ENCODE measurements around the gene CACTIN.
"Not testable (repeated sequence)": the region's sequence is repeated elsewhere in the genome, so short reads cannot be mapped to it uniquely, and the experiment has no call there.

CACTIN gene

GRCh38 chr19:3585301-3586126 is 41.1 kb downstream of the CACTIN start, which contains the start of gene GIPC3:
TSS of gene GIPC3 (plus strand) at chr19:3585478. CDS start at chr19:3585598, 120 bp downstream.
- no peak for DNase-seq

- DNase-seq, result not testable (repeated sequence)
Measured at GRCh38 chr19:3584036-3584802, 42.4 kb downstream of the CACTIN start.

GRCh38 chr19:3581792-3582191 is 44.8 kb downstream of the CACTIN start:
- DNase-seq, result not testable (repeated sequence)

GRCh38 chr19:3580156-3580934 is 46.2 kb downstream of the CACTIN start:
- no peak for DNase-seq

GRCh38 chr19:3578390-3578789 is 48.2 kb downstream of the CACTIN start:
- no peak for DNase-seq

- no peak for DNase-seq
Measured at GRCh38 chr19:3577723-3578344, 48.8 kb downstream of the CACTIN start.

- no peak for DNase-seq
Measured at GRCh38 chr19:3576696-3577443, 49.7 kb downstream of the CACTIN start.

- DNase-seq, result no peak
Measured at GRCh38 chr19:3575949-3576673, 50.5 kb downstream of the CACTIN start.

- DNase-seq, result no peak
Measured at GRCh38 chr19:3575260-3575741, 51.3 kb downstream of the CACTIN start.

GRCh38 chr19:3573858-3574637 is 52.5 kb downstream of the CACTIN start:
- DNase-seq, result peak; percentile 91

GRCh38 chr19:3573162-3573857 is 53.3 kb downstream of the CACTIN start:
- peak; percentile 3 for DNase-seq

GRCh38 chr19:3572855-3573161 is 53.8 kb downstream of the CACTIN start, which contains the start of gene HMG20B:
TSS of gene HMG20B (plus strand) at chr19:3572944. CDS start at chr19:3573310, 366 bp downstream.
- DNase-seq, result no peak

GRCh38 chr19:3572132-3572854 is 54.3 kb downstream of the CACTIN start:
- peak; percentile 99 for DNase-seq

GRCh38 chr19:3570606-3571011 is 56.0 kb downstream of the CACTIN start:
- no peak for DNase-seq

GRCh38 chr19:3570042-3570441 is 56.5 kb downstream of the CACTIN start:
- DNase-seq, result not testable (repeated sequence)

- no peak for DNase-seq
Measured at GRCh38 chr19:3565139-3565538, 61.5 kb downstream of the CACTIN start.

GRCh38 chr19:3563709-3564524 is 62.7 kb downstream of the CACTIN start:
- no peak for DNase-seq
